H7 (cell line): Measurements from ENCODE around the gene INPP5A. TPM values are rescaled to one million over a fixed set of nuclear protein-coding genes. Genes with fewer than 3 reads are reported as not detected.

Source experiments
- DNase-seq: peaks from one replicate; pipeline ENCODE4 v3.0.0; 2012
- H3K27me3 ChIP-seq: 2 replicates; pipeline ENCODE4 v1.6.0; 2011; ENCODE audit warnings: mild to moderate bottlenecking, low read length; ENCODE audit not compliant: control insufficient read depth, insufficient read depth
- H3K36me3 ChIP-seq: replicated peaks from 2 replicates; pipeline ENCODE4 v1.5.1; 2011; ENCODE audit warnings: low read length; ENCODE audit not compliant: control insufficient read depth, insufficient read depth
- H3K4me3 ChIP-seq: 2 replicates; pipeline ENCODE4 v1.5.1; 2011; ENCODE audit warnings: low read depth, mild to moderate bottlenecking, control low read depth, low read length, moderate library complexity; ENCODE audit not compliant: insufficient read depth
- total RNA-seq: library from RNA; depleted of rRNA; stranded (reverse); fragments of >200 nt; shearing (Covaris generic); gene quantifications from 2 replicates; pipeline ENCODE4 v1.2.3, GENCODE V29; 2014

Gene INPP5A
- total RNA-seq, 1 experiment from 2014 or later: 29.2 TPM

GRCh38 chr10:132716691-132717490, 179.3 kb downstream of the INPP5A start:
- H3K27me3 ChIP-seq: no peaks in the 10 kb centered on the region
- no peaks in the 10 kb centered on the region for H3K36me3 ChIP-seq
- H3K4me3 ChIP-seq: no peak overlapping the region
- no peak for DNase-seq

DNA sequence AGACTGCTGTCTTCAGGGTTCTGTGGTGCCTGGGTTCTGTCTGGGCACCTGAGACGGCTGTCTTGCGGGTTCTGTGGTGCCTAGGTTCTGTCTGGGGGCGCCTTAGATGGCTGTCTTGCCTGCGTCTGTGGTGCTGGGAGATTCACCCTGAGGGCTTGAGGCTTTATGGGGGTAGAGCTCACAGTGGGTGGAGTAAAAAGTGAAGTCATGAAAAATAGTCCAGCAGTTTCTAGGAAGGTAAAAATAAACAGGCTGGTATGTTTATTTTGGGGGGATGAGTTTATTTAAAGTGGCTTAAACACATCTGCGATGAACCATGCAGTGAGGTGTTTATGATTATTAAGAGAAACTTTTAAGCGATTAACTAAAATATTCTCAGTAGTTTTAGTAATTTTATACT, 184.1 kb downstream of the INPP5A start:
- no peaks in the 10 kb centered on the region for H3K27me3 ChIP-seq
- DNase-seq: no peak
- H3K36me3 ChIP-seq: no peaks in the 10 kb centered on the region; the same call in 1 of the 2 replicates
- no peak overlapping the region for H3K4me3 ChIP-seq

- no peaks in the 10 kb centered on the region; the same call in 1 of the 2 replicates for H3K36me3 ChIP-seq
- H3K27me3 ChIP-seq: no peaks in the 10 kb centered on the region
- no peak overlapping the region for H3K4me3 ChIP-seq
- peak; percentile 75 for DNase-seq
Measured at GRCh38 chr10:132722394-132723329, 185.1 kb downstream of the INPP5A start.

DNA sequence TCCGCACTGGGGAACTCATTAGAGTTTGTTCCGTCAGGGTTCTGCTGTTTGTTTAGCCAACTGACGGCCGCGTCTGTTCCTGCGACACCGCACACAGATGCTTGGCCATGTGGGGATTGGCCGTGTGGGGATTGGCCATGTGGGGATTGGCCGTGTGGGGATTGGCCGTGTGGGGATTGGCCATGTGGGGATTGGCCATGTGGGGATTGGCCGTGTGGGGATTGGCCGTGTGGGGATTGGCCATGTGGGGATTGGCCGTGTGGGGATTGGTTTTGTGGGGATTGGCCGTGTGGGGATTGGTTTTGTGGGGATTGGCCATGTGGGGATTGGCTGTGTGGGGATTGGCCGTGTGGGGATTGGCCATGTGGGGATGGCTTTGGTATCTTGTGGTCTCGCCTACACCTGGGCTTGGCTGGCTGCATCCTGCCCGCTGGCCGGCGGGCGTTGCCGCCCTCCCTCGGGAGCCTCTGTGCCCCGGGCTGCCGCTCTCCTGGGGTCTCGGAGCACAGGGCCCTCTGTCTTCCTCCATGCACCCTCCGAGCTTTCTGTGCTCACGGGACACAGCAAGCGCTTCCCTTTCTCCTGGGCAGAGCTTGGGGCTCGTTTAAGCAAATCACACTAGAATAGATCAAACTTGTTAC, 185.9 kb downstream of the INPP5A start:
- H3K36me3 ChIP-seq: no peaks in the 10 kb centered on the region; the same call in 1 of the 2 replicates
- no peaks in the 10 kb centered on the region for H3K27me3 ChIP-seq
- H3K4me3 ChIP-seq: no peak overlapping the region
- DNase-seq: no peak

DNA sequence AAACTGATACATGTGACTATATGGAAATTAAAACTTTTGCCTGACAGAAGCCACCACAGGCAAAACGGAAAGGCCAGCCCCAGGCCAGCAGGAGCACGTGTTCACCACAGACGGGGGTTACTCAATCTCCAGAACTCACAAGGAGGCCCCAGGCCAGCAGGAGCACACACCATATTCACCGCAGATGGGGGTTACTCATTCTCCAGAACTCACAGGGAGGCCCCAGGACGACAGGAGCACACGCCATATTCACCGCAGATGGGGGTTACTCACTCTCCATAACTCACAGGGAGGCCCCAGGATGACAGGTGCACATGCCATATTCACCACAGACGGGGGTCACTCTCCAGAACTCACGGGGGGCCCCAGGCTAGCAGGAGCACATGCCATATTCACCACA, 186.9 kb downstream of the INPP5A start:
- H3K4me3 ChIP-seq: no peak overlapping the region
- no peak for DNase-seq
- H3K36me3 ChIP-seq: no peaks in the 10 kb centered on the region; the same call in 1 of the 2 replicates
- H3K27me3 ChIP-seq: no peaks in the 10 kb centered on the region

GRCh38 chr10:132725202-132725601, 187.6 kb downstream of the INPP5A start:
- Histone ChIP-seq H3K4me3 (no peak overlapping the region), H3K36me3 (no peaks in the 10 kb centered on the region; the same call in 1 of the 2 replicates), H3K27me3 (no peaks in the 10 kb centered on the region)
- no peak for DNase-seq

DNA sequence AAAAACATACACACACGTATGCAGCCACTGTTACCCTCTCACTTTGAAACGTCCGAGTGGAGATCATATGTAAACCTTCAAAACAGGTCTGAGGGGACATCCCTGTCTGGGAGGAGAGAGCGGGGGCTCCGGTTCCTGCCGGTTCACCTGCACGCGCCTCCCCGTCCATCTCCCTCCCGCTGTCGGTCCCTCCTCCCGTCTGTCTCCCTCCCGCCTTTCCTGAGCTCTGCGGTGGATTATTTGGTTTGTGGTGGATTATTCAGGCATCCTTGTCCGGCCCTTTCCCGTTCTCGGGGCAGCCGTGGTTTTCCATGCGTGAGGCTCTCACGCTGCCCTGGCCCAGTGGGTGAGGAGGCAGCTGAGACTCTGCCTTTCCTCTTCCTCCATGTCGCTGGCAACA, 188.6 kb downstream of the INPP5A start:
- Histone ChIP-seq H3K36me3 (no peaks in the 10 kb centered on the region; the same call in 1 of the 2 replicates), H3K4me3 (no peak overlapping the region), H3K27me3 (no peaks in the 10 kb centered on the region)
- peak; percentile 71 for DNase-seq

DNA sequence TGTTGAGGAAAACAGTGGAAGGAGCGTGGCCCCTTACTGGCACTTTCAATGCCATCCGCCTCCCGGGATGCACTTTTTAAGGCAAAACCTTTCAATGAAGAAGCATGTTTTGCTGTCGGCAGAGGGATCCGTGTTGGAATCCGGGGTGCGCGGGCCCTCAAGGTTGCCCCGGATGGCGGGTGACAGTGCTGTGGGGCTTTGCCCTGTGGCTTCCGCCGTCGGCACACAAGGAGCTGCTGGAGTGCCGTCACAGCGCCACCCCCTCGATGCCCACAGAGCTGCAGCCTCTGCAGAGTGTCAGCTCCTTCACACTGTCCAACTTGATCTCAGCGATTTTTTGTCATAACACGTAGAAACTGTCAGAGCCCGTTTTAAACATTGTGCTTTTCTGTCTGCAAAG, 189.4 kb downstream of the INPP5A start:
- H3K36me3 ChIP-seq: no peaks in the 10 kb centered on the region; the same call in 1 of the 2 replicates
- H3K27me3 ChIP-seq: no peaks in the 10 kb centered on the region
- DNase-seq: no peak
- H3K4me3 ChIP-seq: no peak overlapping the region

- DNase-seq: no peak
- Histone ChIP-seq H3K36me3 (no peaks in the 10 kb centered on the region; the same call in 1 of the 2 replicates), H3K27me3 (no peaks in the 10 kb centered on the region), H3K4me3 (no peak overlapping the region)
Measured at GRCh38 chr10:132727411-132727810, 189.8 kb downstream of the INPP5A start.

DNA sequence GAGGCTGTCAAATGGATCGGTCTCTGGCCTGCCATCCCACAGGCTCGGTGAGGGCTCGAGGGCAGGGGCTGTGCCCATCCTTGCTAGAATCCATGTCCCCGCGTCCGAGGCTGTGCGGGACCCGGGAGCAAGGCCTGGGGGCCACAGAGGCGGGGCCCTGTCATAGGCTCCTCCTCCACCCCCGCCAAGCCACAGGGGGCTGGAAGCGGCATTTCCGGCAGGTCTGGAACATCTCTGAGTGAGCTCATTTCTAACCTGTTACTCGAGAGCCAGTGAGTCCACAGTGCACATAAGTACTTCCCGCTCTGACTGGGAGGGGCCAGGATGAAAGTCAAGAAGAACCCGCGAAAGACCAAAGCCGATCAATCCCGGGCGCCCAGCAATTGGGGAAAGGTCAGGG, 190.7 kb downstream of the INPP5A start:
- Histone ChIP-seq H3K36me3 (no peaks in the 10 kb centered on the region; the same call in 1 of the 2 replicates), H3K27me3 (no peaks in the 10 kb centered on the region), H3K4me3 (no peak overlapping the region)
- peak; percentile 69 for DNase-seq

GRCh38 chr10:132728741-132729140, 191.2 kb downstream of the INPP5A start:
- Histone ChIP-seq H3K36me3 (no peaks in the 10 kb centered on the region; the same call in 1 of the 2 replicates), H3K4me3 (no peak overlapping the region), H3K27me3 (no peaks in the 10 kb centered on the region)
- no peak for DNase-seq

- Histone ChIP-seq H3K27me3 (no peaks in the 10 kb centered on the region), H3K4me3 (no peak overlapping the region), H3K36me3 (no peaks in the 10 kb centered on the region; the same call in 1 of the 2 replicates)
- peak; percentile 71 for DNase-seq
Measured at GRCh38 chr10:132729810-132730572, 192.4 kb downstream of the INPP5A start.

DNA sequence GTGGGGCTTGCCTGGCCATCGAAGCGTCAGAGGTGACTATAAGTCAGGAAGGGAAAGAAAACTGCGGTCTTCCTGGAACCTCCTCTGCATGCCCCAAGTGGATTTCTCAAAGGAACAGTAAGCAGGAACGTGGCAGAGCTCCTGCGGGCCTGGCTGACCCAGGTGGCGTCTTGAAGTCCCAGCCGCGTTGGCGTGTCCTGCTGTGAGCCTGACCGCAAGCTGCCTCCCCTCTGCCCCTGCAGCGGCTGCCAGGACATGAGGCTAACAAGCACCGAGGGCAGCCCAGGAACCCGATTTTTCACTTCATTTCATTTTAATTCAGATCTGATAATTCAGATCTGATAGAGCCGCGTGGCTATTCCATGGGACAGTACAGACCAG, 193.0 kb downstream of the INPP5A start:
- Histone ChIP-seq H3K36me3 (no peaks in the 10 kb centered on the region), H3K4me3 (no peak overlapping the region), H3K27me3 (no peaks in the 10 kb centered on the region)
- DNase-seq: no peak

- H3K27me3 ChIP-seq: no peaks in the 10 kb centered on the region
- DNase-seq: no peak
- H3K4me3 ChIP-seq: no peak overlapping the region
- H3K36me3 ChIP-seq: no peaks in the 10 kb centered on the region
Measured at GRCh38 chr10:132732518-132732917, 194.9 kb downstream of the INPP5A start.
